Ecto neural progenitor cell (in vitro differentiated cells): ENCODE results near the gene SCN4A.
A peak's percentile ranks its signal among the peaks of the same experiment; 100 is the strongest.
"Not testable (repeated sequence)": the region's sequence is repeated elsewhere in the genome, so short reads cannot be mapped to it uniquely, and the experiment has no call there.

Experiments used
- DNase-seq: peaks from one replicate; pipeline ENCODE4 v3.0.0-alpha.2; 2018; ENCODE audit warnings: low spot score

The SCN4A gene

DNA sequence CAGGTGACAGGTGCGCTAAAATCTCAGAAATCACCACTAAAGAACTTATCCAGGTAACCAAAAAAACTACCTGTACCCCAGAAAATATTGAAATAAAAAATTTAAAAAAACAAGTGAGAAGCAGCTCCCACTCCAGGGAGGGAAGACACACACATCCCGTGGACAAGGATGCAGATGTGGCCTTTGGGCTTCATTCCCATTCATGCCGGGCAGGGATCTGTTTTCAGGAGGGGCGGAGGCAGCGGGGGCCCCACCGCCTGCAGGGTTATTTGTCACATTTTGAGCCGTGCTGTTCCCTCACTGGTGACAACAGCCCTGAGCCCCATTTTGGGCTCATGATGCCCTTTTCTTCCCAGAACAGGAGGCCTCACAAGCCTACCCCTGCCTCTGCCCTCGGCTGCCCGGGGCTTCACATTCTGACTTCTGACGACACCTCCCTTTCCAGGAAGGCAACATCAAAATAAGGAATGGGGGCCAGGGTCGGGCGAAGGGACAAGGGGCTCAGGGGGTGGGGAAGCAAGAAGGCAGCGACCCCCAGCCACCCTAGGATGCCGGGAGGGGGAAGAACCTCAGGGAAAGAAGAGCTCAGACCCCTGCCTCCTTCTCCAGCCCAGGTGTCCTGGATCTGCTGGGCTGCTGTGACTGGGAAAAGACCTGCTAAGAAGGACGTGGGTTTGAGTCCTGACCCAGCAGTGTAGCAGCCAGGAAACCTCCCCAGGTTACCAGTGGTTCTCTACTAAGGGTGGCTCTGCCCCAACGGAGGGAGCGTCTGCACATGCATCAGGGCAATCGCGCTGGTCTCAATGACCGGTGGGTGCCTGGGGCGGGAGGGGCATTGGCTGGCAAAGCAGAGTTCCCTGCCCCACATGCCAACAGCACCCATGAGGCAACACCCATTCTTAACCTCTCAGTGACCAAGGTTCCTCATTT, 38.3 kb downstream of the SCN4A start:
- no peak for DNase-seq

DNA sequence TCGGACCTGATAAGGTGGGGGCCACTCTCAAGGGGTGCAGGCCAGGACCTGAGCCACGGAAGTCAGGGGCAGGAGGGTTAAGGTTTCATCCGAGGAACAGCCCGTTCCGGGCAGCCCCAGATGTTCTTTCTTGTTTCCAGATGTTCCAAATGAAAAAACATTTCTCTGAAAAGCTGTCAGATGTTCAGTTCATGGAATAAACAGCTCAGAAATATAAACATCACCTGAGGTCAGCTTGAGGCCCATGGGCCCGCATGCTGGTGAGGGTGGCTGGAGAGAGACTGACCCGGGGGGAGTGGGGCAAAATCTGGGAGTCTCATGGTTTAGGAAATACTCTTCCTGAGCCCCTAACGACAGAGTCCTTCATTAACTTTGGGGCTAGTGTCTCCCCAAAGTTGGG, 39.1 kb downstream of the SCN4A start:
- DNase-seq, result no peak

GRCh38 chr17:63932721-63933120, 40.0 kb downstream of the SCN4A start:
- no peak for DNase-seq

- DNase-seq, result no peak
These were observed 40.6 kb downstream of the SCN4A start, which contains the start of gene CD79B for GRCh38 chr17:63931981-63932561. Gene CD79B, minus strand, starts transcription at chr17:63932331. Its CDS starts 70 bp downstream, at chr17:63932261.

- DNase-seq, result peak; percentile 75
These were observed 41.7 kb downstream of the SCN4A start for GRCh38 chr17:63930951-63931575.

DNA sequence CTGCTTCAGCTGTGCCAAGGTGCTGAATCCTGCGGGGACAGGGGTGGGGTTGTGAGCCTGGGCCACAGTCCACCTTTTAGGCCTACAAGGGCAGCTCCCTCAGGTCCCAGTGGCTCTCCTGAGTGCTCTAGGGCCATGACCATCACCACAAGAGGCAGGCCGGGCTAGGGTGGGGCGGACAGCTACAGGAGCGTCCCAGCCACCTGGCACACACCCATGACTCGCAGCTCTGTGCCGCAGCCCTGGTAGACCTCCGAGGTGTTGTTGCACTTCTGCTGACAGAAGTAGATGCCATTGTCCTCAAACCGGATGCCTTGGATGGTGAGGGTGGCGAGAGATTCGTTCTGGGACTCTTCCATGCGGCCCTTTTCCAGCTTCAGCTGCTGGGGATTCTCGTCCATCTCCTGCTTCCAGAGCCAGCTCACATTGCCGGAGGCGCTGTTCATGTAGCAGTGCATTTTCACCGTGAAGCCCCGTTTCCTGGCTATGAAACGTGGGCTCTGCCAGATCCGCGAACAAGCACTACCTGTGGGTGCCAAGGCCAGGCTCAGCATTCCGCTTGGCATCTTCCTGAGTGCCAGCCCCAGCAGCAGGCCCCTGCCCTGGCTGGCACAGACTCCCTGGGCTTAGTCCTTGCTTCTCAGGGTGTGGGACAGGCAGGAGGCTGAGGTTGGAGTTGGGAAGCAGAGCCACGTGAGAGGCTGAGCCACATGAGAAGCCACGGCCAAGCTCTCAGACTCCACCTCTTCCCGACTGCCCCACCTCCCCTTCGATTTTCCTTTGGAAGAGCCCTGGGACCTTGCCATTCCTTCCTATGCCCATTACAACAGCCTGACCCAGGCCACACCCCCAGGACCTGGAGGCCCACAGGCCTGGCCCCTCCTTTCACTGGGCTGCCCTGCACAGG, 42.6 kb downstream of the SCN4A start:
- no peak for DNase-seq

DNA sequence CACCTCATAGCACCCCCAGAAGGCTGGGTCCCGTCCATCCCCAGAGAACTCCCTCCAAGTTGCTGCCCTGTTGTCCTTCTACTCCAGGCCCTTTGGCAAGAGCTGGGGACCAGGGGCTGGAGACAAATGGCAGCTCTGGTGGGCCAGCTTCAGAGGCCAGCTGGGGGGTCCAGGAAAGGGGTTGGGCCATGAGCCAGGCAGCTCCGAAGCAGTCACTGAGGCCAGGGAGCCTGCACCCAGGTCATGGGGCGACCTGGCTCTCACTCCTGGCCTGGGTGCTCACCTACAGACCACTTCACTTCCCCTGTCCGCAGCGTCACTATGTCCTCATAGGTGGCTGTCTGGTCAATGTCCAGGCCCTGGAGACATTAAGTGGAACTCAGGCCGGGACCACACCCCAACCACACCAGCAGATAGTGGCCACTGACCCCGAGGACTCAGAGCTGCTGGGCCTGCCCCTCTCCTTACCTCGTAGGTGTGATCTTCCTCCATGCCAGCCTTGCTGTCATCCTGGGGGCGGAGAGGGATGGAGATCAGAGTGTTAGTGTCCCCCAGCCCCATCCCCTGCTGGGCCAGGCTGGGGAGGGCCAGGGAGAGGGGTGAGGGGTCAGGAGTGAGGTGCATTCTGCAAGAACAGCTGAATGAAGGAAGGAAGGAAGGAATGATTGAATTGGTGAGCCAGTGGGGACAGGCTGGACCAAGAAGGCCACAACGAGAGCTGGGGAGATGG, 43.6 kb downstream of the SCN4A start:
- DNase-seq, result no peak

GRCh38 chr17:63928172-63928666, 44.5 kb downstream of the SCN4A start:
- no peak for DNase-seq

DNA sequence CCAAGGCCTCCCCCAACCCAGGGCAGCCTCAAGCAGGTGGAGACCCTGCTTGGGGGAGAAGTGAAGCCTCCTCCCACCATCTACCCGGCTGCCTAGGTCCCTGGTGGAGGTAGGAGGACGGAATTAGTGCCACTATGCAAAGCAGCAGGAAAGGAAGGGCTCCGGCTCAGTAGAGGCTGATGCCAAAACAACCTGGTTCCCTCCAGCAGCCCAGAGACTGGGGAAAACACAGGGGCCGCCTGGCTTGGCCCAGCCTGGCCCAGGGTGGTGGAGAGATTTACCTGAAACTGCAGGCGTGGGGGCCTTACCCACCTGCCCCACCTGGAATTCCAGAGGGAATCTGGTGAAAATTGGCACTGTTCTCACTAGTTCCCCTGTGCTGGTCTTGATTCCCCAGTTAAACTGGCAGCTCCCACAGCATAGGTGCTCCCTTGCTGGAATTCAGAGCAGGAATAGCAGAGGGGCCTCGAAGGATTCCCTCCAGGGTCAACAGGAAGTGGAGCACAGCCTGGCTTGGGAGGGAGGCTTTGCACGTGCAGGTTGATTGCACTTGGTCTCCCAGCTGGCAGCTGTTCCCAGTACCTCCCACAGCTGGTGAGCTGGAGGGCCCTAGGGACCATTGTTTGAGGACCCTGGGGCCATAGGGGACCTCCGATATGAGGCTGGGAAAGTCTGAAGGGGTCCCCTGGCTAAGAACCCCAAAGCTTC, 45.1 kb downstream of the SCN4A start:
- DNase-seq, result no peak

DNA sequence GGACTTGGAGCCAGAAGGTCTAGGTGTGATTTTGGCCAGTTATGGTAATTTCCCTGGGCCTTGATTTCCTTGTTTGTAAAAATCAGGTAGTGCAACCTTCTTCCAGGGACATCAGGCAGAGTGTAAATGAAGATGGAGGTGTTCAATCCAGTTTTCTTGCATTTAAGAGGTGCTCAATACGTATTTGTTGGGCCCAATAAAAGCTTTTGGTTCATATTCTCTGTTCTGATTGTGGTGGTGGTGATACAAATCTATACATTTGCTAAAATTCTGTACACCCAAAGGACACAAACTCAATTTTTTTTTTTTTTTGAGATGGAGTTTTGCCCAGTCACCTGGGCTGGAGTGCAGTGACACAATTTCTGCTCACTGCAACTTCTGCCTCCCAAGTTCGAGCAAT, 46.6 kb downstream of the SCN4A start:
- DNase-seq, result no peak

DNA sequence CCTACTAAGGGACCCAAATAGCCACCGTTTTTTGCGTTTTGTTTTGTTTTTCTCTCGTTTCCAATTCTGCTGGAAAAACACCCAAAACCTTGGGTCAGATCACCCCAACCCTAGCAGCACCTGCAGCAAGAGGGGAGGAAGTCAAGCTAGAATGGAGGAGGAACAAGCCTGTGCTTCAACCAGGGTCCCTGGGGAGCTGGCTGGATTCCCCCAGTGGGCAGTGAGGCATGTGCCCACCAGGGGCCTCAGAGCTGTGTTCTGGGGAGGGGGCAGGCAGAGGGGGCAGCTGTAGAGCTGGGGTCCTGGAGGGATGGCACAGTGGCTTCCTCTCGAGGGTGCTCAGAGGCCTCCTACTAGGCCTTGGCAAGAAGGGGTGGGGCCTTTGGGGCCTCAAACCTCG, 47.1 kb downstream of the SCN4A start:
- DNase-seq, result no peak

DNA sequence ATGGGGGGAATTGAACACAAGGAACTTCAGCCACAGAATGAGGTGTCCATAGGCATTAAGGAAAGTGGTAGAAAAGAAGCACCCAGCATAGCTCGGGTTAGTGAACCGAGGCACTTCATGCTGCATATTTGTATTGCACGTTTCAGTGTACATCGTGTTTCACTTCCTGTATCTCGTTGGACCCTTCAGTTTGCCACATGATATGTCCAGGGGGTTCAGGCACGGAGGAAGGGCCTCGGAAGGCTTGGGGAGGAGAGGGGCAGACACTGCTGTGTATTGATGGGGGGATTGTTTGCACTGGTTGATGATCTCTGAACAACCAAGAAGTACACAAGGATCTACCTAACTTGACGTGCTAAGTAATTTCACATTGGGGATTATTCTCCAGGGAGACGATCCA, 50.3 kb downstream of the SCN4A start:
- DNase-seq, result not testable (repeated sequence)

GRCh38 chr17:63920779-63921178, 51.9 kb downstream of the SCN4A start:
- not testable (repeated sequence) for DNase-seq

DNA sequence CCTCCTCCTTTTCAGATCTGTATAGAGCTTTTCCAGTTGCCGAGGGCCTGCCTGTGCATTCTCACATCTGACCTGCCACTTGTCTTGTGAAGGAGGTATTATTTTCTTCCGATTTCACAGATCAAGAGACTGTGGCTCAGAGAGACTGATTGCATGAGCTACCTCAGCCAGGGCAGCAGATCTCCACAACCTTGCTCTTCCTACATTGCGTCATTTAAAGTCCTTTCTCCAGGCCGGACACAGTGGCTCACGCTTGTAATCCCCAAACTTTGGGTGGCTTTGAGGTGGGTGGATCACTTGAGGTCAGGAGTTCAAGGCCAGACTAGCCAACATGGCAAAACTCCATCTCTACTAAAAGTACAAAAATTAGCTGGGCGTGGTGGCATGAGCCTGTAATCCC, 52.7 kb downstream of the SCN4A start:
- DNase-seq, result not testable (repeated sequence)

GRCh38 chr17:63919311-63919723, 53.4 kb downstream of the SCN4A start:
- peak; percentile 82 for DNase-seq

DNA sequence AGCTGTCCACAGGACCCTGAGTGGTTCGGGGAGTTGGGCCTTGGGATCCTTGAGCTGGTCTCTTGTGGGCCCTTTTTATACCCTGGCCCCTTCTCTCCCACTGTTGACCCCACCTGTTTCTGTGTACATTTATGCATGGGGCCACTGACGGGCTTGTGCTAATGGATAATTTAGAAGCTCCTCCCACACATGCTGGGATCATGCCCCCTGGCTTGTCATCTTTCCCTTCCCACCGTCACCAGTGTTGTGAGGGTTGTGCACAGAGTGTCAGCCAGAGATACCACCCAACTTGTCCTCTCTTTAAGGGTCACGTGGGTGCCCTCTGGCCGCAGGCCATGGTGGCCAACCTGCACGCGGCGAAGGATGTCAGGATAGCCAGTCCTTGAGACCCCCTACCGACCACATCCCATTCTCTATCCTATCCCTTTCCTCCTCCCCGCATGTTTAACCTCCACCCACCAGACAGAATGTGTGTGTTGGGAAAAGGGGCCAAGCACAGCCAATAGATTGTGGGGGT, 53.9 kb downstream of the SCN4A start, which contains the start of gene GH1:
GH1 (minus strand) TSS at position 51 of the 517 bp plus-strand sequence. CDS start 63 bp downstream, outside the sequence.
- not testable (repeated sequence) for DNase-seq

DNA sequence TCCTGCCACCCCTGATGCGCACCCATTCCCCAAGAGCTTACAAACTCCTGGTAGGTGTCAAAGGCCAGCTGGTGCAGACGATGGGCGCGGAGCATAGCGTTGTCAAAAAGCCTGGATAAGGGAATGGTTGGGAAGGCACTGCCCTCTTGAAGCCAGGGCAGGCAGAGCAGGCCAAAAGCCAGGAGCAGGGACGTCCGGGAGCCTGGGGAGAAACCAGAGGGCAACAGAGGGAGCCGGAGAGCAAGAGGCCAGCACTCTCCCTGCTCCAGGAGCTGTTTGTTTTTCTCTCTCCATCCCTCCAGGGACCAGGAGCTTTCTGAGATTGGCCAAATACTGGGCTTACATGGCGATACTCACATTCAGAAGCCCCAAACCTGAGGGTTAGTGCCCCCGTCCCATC, 54.4 kb downstream of the SCN4A start:
- no peak for DNase-seq

GRCh38 chr17:63917646-63918045, 55.1 kb downstream of the SCN4A start:
- no peak for DNase-seq

DNA sequence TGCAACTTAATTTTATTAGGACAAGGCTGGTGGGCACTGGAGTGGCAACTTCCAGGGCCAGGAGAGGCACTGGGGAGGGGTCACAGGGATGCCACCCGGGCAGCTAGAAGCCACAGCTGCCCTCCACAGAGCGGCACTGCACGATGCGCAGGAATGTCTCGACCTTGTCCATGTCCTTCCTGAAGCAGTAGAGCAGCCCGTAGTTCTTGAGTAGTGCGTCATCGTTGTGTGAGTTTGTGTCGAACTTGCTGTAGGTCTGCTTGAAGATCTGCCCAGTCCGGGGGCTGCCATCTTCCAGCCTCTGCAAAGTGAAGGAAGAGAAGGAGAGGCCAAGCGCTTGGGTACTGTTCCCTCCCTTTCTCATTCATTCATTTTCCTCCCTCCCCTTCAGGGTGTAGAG, 55.5 kb downstream of the SCN4A start:
- not testable (repeated sequence) for DNase-seq
